Measurements from ENCODE around the gene FTO. TPM values are rescaled to one million over a fixed set of nuclear protein-coding genes. Genes with fewer than 3 reads are reported as not detected.

FTO gene
- total and polyA plus RNA-seq, 12 donors, result 17.8 to 310 (median 156) TPM

DNA sequence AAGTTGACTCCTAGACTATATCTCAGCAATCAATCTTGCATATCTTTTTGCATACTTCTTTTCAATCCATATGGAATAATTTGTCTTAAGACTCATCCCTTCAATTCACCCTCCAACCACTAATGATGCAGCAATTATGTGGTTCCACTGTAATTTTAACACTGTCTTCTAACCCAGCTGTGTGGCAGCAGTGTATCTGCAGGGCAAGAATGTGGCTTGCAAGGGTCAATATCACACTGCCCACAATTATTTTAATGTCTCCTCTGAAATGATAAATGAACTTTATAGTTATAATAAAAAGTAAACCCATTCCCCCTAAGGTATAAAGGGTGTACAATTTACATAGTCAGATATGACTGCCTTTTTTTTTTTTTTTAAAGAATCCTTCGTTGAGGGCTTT lies 48.6 kb downstream of the FTO start:
- H3K27me3 ChIP-seq, result no peaks in the 10 kb centered on the region
- H3K9me3 ChIP-seq (replicated peaks in 1 of 3), result no peaks in the 10 kb centered on the region
- no peak overlapping the region for H3K27ac ChIP-seq
- no peaks in the 10 kb centered on the region for H3K36me3 ChIP-seq (replicated peaks in 1 of 2)
- H3K4me1 ChIP-seq (replicated peaks in 1 of 2), result peaks cover 24 to 34% of the 10 kb centered on the region in 2 donors
- intact Hi-C loops (cut with DNase I), result no loop called here
- 53 to 77% (median 69%) methylated on average over 1 of the region's 1 CpG for WGBS, 4 donors
- no peak overlapping the region for H3K4me3 ChIP-seq
- TF ChIP-seq POLR2A (IDR thresholded peaks at IDR 0.05), result no peak
- TF ChIP-seq, protein P1, sequence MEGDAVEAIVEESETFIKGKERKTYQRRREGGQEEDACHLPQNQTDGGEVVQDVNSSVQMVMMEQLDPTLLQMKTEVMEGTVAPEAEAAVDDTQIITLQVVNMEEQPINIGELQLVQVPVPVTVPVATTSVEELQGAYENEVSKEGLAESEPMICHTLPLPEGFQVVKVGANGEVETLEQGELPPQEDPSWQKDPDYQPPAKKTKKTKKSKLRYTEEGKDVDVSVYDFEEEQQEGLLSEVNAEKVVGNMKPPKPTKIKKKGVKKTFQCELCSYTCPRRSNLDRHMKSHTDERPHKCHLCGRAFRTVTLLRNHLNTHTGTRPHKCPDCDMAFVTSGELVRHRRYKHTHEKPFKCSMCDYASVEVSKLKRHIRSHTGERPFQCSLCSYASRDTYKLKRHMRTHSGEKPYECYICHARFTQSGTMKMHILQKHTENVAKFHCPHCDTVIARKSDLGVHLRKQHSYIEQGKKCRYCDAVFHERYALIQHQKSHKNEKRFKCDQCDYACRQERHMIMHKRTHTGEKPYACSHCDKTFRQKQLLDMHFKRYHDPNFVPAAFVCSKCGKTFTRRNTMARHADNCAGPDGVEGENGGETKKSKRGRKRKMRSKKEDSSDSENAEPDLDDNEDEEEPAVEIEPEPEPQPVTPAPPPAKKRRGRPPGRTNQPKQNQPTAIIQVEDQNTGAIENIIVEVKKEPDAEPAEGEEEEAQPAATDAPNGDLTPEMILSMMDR (IDR thresholded peaks at IDR 0.05), result no peak
- no peak for DNase-seq

DNA sequence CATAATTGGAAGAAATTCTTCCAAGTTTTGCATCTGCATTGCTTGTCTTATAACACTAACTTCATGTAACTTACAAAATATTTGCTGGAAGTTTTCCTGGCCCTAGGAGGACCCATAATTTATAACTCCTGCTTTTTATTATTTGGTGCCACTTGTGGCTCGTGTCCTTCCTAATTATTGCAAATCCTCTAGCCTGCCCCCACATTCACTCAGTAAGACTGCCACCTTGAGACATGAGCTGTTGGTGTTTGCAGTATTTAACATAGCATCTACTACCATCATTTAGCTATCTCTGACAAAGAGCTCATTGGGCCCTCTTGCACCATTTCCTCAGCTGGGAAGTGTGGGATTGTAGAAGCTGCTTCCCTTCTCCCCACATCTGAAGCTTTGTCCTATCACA lies 49.5 kb downstream of the FTO start:
- 39 to 53% (median 47%) methylated on average over 1 of the region's 1 CpG for WGBS, 4 donors
- H3K27ac ChIP-seq, result no peak overlapping the region

DNA sequence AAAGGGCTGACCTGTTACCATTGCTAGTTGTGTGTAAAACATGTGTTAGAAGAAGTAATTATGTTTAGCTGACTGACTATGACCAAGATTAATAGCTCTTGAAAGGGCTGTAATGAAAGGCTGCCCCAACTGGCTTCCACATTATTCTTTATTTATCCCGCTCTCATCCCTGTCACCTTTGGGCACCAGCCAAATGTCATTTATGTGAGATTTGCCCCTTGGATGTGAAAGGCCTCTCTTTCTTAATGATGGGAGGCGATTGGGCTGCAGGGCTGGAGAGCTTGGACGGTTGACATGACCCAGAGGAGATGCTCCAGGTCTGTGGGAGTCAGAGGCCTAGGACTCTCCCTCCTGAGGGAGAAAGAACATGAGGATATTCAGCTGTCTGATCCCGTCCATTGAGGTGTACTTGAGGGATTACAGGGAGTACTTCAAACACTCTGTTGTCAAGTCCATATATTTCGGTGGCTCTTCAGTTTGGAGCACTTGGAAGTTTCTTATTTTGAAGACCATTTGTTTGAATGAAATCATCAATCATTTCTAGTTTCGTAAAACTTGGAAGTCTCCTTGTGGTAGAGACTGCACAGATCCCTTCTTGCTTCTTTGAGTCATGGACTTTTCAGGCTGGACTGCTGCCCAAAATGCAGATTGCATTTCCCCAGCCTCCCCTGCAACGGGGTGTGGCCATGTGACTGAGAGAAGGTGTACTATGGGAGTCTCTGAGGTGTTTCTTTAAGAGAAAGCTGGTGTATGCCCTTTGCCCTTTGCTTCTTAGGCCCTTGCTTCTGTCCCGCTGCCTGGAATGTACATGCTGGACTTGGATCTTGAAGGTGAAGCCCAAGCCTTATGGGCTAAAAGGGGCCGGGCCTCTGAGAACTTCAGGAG lies 51.3 kb downstream of the FTO start:
- Histone ChIP-seq H3K4me1 (replicated peaks in 1 of 2) (peaks cover 29 to 43% of the 10 kb centered on the region in 2 donors), H3K9me3 (replicated peaks in 1 of 3) (peaks cover 0 to 4% (median 0%) of the 10 kb centered on the region in 3 donors), H3K36me3 (replicated peaks in 1 of 2) (no peaks in the 10 kb centered on the region), H3K27ac (no peak overlapping the region), H3K27me3 (no peaks in the 10 kb centered on the region), H3K4me3 (no peak overlapping the region)
- TF ChIP-seq POLR2A (IDR thresholded peaks at IDR 0.05), result no peak
- TF ChIP-seq, protein P1 (IDR thresholded peaks at IDR 0.05), result no peak
- 71 to 80% (median 74%) methylated on average over 8 to 9 of the region's 9 CpGs for WGBS, 4 donors
- peak in 5 of 7 donors; percentile 39 to 64 (median 44) for DNase-seq
- intact Hi-C loops (cut with DNase I), result no loop called here

More for the DNA sequence above, 49.5 kb downstream of the FTO start:
- Histone ChIP-seq H3K27me3 (no peaks in the 10 kb centered on the region), H3K4me3 (no peak overlapping the region), H3K4me1 (replicated peaks in 1 of 2) (peaks cover 29 to 43% of the 10 kb centered on the region in 2 donors), H3K9me3 (replicated peaks in 1 of 3) (no peaks in the 10 kb centered on the region), H3K36me3 (replicated peaks in 1 of 2) (no peaks in the 10 kb centered on the region)
- intact Hi-C loops (cut with DNase I), result no loop called here
- TF ChIP-seq, protein P1 (IDR thresholded peaks at IDR 0.05), result no peak
- TF ChIP-seq POLR2A (IDR thresholded peaks at IDR 0.05), result no peak
- no peak for DNase-seq

DNA sequence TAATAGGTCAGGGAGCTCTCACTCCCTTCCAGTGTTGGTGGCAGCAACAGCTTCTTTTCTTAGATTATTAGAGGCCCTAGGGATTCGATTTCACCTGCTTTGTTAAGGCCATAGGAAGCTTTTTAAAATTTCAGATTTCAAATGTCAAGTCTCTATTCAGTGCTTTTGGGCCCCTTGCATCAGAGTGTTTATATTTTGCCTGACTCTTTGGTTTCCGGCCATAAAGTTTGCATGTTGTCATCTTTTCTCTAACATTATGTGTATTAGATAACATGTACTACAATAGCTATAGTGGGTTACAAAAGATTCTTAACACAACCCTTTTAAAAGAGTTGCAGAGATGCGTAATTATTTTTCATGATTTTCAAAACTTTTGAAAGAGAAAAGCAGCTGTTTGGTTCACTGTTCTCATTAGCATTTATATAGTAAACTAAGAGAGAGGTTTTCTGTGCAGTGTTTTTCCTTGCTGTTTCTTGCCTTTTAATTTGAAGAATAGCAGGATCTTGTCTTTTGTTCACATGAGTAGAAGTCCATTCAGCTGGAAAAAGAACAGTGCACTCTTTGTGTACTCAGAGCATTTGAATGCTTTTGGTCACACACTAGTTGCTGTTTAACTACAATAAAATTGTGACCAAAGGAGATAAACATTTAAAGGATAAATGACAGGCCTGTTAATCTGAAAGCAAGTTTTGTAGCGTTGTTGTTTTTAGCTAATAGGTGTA lies 52.5 kb downstream of the FTO start:
- H3K9me3 ChIP-seq (replicated peaks in 1 of 3), result peaks cover 0 to 4% (median 0%) of the 10 kb centered on the region in 3 donors
- no peaks in the 10 kb centered on the region for H3K36me3 ChIP-seq (replicated peaks in 1 of 2)
- H3K4me3 ChIP-seq, result no peak overlapping the region
- WGBS, 4 donors, result 56 to 67% (median 66%) methylated on average over 4 of the region's 4 CpGs
- TF ChIP-seq, protein P1 (IDR thresholded peaks at IDR 0.05), result no peak
- TF ChIP-seq POLR2A (IDR thresholded peaks at IDR 0.05), result no peak
- intact Hi-C loops (cut with DNase I), result no loop called here
- DNase-seq, result no peak
- H3K27me3 ChIP-seq, result no peaks in the 10 kb centered on the region
- peaks cover 29 to 49% of the 10 kb centered on the region in 2 donors for H3K4me1 ChIP-seq (replicated peaks in 1 of 2)
- no peak overlapping the region for H3K27ac ChIP-seq

Measured in adrenal gland (tissue), 12 donors.